GM12873 (cell line): Measurements from ENCODE around the gene RAPGEF3.
A peak's percentile ranks its signal among the peaks of the same experiment; 100 is the strongest.

Experiments used
- CTCF ChIP-seq: IDR thresholded peaks from 2 replicates; pipeline ENCODE4 v1.5.1; 2012; ENCODE audit warnings: low read depth, mild to moderate bottlenecking, moderate library complexity, low read length, control low read depth; ENCODE audit not compliant: insufficient read depth; ENCODE audit errors: missing control alignments

RAPGEF3 gene

DNA sequence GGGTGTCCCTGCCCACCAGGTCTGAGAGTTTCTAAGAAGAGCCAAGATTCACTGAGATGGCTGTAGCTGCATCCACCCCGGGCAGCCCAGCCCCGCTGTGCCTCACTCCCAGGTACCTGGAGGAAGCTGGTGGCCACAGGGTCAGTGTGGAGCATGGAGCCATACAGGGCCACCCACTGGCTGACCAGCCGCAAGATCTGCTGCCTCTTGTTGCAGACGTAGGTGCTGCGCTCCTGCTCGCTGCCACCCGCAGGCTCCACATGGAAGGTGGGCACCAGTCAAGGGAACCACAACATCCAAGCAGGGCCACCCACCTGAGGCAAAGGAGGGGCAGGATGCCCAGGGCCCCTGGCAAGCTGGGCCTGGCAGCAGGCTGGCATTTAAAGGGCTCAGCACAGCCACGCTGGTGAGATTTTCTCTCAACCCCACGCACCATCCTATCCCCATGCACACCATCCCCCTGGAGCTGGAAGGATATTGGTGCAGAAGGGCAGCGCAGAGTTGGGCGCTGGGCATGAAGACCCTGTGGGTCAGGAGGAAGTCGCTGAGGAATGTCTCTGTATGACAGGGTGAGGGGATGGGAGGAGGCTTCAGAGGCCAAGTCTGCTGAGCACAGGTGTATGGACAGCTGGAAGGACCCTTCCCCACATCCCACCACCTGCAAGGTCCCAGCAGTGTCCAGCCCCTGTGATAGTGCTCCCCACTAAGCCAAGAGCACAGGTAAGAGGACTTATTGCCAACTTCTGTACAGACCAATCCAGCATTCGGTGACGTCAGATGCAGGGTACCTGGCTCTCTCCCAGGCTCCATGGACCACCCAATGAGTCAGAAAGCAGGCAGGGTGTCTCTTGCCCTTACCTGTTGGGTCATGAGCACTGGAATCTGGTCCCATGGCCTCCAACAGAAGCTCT lies 10.8 kb downstream of the RAPGEF3 start:
- no peak for TF ChIP-seq CTCF

GRCh38 chr12:47747126-47747525 lies 11.6 kb downstream of the RAPGEF3 start:
- no peak for TF ChIP-seq CTCF

DNA sequence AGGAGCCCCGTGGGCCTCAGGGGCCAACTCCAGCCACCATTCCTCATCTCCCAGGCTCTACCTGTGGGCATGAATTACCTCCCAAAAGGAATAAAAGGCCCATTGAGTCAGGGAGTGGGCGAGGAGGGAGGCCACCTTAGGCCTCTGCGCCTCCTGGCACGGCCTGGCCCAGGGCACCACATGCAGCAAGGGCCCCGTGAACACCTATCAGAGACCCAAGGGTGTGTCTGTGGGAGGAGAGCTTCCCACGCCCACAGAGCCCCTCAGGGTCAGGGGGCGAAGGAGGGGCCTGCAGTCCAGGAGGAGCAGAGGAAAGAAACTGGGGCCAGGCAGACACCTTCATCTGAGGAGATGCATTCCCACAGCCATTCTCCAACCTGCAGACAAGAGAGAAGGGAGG lies 12.2 kb downstream of the RAPGEF3 start:
- no peak for TF ChIP-seq CTCF

DNA sequence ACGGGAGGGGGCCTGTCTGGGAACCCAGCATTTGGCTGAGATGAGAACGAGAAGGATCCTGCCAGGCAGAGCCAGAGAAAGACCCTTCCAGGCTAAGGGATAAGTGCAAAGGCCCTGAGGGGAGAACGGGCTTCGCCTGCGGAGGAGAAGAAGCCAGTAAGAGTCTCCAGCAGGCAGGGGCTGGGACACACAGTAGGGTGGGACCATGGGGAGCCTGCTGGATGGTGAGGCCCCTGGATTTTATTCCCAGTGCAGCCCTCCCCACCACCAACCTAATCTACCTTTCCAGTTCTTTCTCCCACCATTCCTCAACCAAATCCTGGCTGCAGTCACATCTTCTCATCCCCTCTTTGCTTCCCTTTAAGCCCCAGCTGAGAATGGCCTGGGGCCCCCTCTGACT lies 12.6 kb downstream of the RAPGEF3 start:
- no peak for TF ChIP-seq CTCF

DNA sequence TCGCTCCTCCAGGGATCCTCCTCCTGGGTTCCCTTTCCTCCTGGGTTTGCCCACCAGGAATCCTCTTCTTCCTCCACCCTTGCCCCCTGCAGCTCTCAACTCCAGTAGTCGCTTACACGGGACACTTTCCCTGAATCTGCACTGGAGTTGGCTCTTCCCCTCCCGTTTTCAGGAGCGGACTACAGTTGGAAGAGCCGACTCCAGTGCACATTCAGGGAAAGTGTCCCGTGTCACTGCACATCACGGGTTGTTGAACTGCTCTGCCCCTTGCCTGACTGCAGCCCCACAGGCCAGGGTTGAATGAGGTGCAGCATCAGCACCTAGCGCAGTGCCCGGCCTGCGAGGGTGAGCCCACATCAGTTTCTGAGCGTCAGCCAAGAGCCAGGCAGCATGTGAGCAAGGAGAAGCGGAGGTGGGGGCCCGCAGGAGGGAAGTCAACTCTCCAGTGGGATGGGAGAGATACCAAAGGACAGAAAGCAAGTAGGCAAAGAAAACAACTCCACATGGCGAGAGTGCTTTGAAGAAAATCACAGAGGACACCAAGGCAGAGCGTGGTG lies 13.1 kb downstream of the RAPGEF3 start:
- no peak for TF ChIP-seq CTCF

- no peak for TF ChIP-seq CTCF
Observed at GRCh38 chr12:47744778-47745436, 13.8 kb downstream of the RAPGEF3 start.

- peak; percentile 84 for TF ChIP-seq CTCF
Observed at GRCh38 chr12:47744005-47744651, 14.6 kb downstream of the RAPGEF3 start.
